BE2C (cell line): ENCODE results near the gene PTPRD.

Source experiments
- DNase-seq: peaks from one replicate; pipeline ENCODE4 v3.0.0-alpha.2; 2020
- H3K27me3 ChIP-seq: fragments of 250-450 bp; sonication (Bioruptor Pico); 2 replicates; pipeline ENCODE4 v1.5.1; 2020; ENCODE audit warnings: mild to moderate bottlenecking
- H3K36me3 ChIP-seq: fragments of 250-450 bp; sonication (Bioruptor Pico); 2 replicates; pipeline ENCODE4 v1.5.1; 2020; ENCODE audit warnings: mild to moderate bottlenecking
- H3K4me1 ChIP-seq: fragments of 250-450 bp; sonication (Bioruptor Pico); 2 replicates; pipeline ENCODE4 v1.5.1; 2020
- H3K4me3 ChIP-seq: 2 replicates; pipeline ENCODE4 v1.5.1; 2011; ENCODE audit warnings: low read depth, low read length
- H3K9me3 ChIP-seq: fragments of 250-450 bp; sonication (Bioruptor Pico); 2 replicates; pipeline ENCODE4 v1.5.1; 2020
- CTCF ChIP-seq: IDR thresholded peaks from 2 replicates; pipeline ENCODE4 v1.5.1; 2012; ENCODE audit warnings: mild to moderate bottlenecking, low read depth, low read length

Gene PTPRD

GRCh38 chr9:8633784-8634183 is 1979.0 kb downstream of the PTPRD start:
- TF ChIP-seq CTCF = no peak
- DNase-seq = no peak
- no peaks in the 10 kb centered on the region for H3K36me3 ChIP-seq
- no peak overlapping the region for H3K4me3 ChIP-seq
- no peaks in the 10 kb centered on the region for H3K9me3 ChIP-seq
- H3K4me1 ChIP-seq = no peaks in the 10 kb centered on the region
- no peaks in the 10 kb centered on the region for H3K27me3 ChIP-seq

GRCh38 chr9:8632493-8632892 is 1980.3 kb downstream of the PTPRD start:
- no peaks in the 10 kb centered on the region for H3K9me3 ChIP-seq
- H3K27me3 ChIP-seq = no peaks in the 10 kb centered on the region
- H3K4me1 ChIP-seq = no peaks in the 10 kb centered on the region
- no peak overlapping the region for H3K4me3 ChIP-seq
- no peaks in the 10 kb centered on the region for H3K36me3 ChIP-seq
- TF ChIP-seq CTCF = no peak
- DNase-seq = no peak

GRCh38 chr9:8628791-8629190 is 1984.0 kb downstream of the PTPRD start:
- Histone ChIP-seq H3K36me3 (no peaks in the 10 kb centered on the region), H3K4me3 (no peak overlapping the region)

GRCh38 chr9:8627976-8628679 is 1984.7 kb downstream of the PTPRD start:
- H3K36me3 ChIP-seq = no peaks in the 10 kb centered on the region
- H3K27me3 ChIP-seq = no peaks in the 10 kb centered on the region
- TF ChIP-seq CTCF = no peak
- no peaks in the 10 kb centered on the region for H3K9me3 ChIP-seq
- no peaks in the 10 kb centered on the region for H3K4me1 ChIP-seq
- H3K4me3 ChIP-seq = no peak overlapping the region
- DNase-seq = no peak

More at GRCh38 chr9:8628791-8629190, 1984.0 kb downstream of the PTPRD start:
- no peaks in the 10 kb centered on the region for H3K4me1 ChIP-seq
- DNase-seq = no peak
- no peak for TF ChIP-seq CTCF
- H3K9me3 ChIP-seq = no peaks in the 10 kb centered on the region
- H3K27me3 ChIP-seq = no peaks in the 10 kb centered on the region

GRCh38 chr9:8622871-8623270 is 1989.9 kb downstream of the PTPRD start:
- Histone ChIP-seq H3K4me3 (no peak overlapping the region), H3K9me3 (no peaks in the 10 kb centered on the region), H3K27me3 (no peaks in the 10 kb centered on the region), H3K36me3 (no peaks in the 10 kb centered on the region), H3K4me1 (no peaks in the 10 kb centered on the region)
- TF ChIP-seq CTCF = no peak
- DNase-seq = no peak

- no peaks in the 10 kb centered on the region for H3K4me1 ChIP-seq
These were observed 1990.5 kb downstream of the PTPRD start for GRCh38 chr9:8622222-8622802.

More at GRCh38 chr9:8622222-8622802, 1990.5 kb downstream of the PTPRD start:
- H3K36me3 ChIP-seq = no peaks in the 10 kb centered on the region
- no peaks in the 10 kb centered on the region for H3K9me3 ChIP-seq
- H3K27me3 ChIP-seq = no peaks in the 10 kb centered on the region
- TF ChIP-seq CTCF = no peak
- H3K4me3 ChIP-seq = no peak overlapping the region
- no peak for DNase-seq
